Measurements from ENCODE around the gene PRKAR1B.

The PRKAR1B gene

GRCh38 chr7:586494-586893, 140.6 kb downstream of the PRKAR1B start:
- H2AFZ ChIP-seq (ENCODE audit: low read length), result no peak overlapping the region
- no peaks in the 10 kb centered on the region for H3K4me1 ChIP-seq (ENCODE audit: insufficient read depth, low read length, poor library complexity, severe bottlenecking)
- H3F3A ChIP-seq (ENCODE audit: low read depth), result no peaks in the 10 kb centered on the region
- H4K20me1 ChIP-seq (ENCODE audit: insufficient read depth, low read length, poor library complexity, severe bottlenecking), result no peaks in the 10 kb centered on the region
- H3K4me3 ChIP-seq (ENCODE audit: low read length, poor library complexity, severe bottlenecking), result no peak overlapping the region
- TF ChIP-seq CTCF (conservative IDR thresholded peaks at IDR 0.05; ENCODE audit: low read length), result no peak
- TF ChIP-seq EZH2phosphoT487 (IDR thresholded peaks at IDR 0.05; ENCODE audit: borderline replicate concordance), result no peak
- H3K9ac ChIP-seq (ENCODE audit: low read depth, low read length, poor library complexity, severe bottlenecking), result no peak overlapping the region
- H3K27me3 ChIP-seq (ENCODE audit: insufficient read depth, low read length, poor library complexity, severe bottlenecking), result no peaks in the 10 kb centered on the region
- H3K36me3 ChIP-seq (ENCODE audit: insufficient read depth, low read length), result no peaks in the 10 kb centered on the region
- H3K9me2 ChIP-seq (replicated peaks; ENCODE audit: low read depth, low read length), result no peaks in the 10 kb centered on the region
- no peak overlapping the region for H3K4me2 ChIP-seq (ENCODE audit: low read depth, low read length, poor library complexity, severe bottlenecking)
- H3K79me2 ChIP-seq (ENCODE audit: insufficient read depth, low read length), result no peaks in the 10 kb centered on the region
- H3K9me3 ChIP-seq (ENCODE audit: insufficient read depth, low read depth, low read length), result no peaks in the 10 kb centered on the region; the same call in 1 of the 2 replicates

GRCh38 chr7:585873-586272, 141.2 kb downstream of the PRKAR1B start:
- TF ChIP-seq CTCF (conservative IDR thresholded peaks at IDR 0.05; ENCODE audit: low read length) (no peak), EZH2phosphoT487 (IDR thresholded peaks at IDR 0.05; ENCODE audit: borderline replicate concordance) (no peak)
- no peak overlapping the region for H2AFZ ChIP-seq (ENCODE audit: low read length)
- no peaks in the 10 kb centered on the region for H3K36me3 ChIP-seq (ENCODE audit: insufficient read depth, low read length)

GRCh38 chr7:585229-585711, 141.8 kb downstream of the PRKAR1B start:
- TF ChIP-seq CTCF (conservative IDR thresholded peaks at IDR 0.05; ENCODE audit: low read length) (no peak), EZH2phosphoT487 (IDR thresholded peaks at IDR 0.05; ENCODE audit: borderline replicate concordance) (no peak)
- no peaks in the 10 kb centered on the region for H4K20me1 ChIP-seq (ENCODE audit: insufficient read depth, low read length, poor library complexity, severe bottlenecking)
- H3K4me2 ChIP-seq (ENCODE audit: low read depth, low read length, poor library complexity, severe bottlenecking), result no peak overlapping the region
- H3K27me3 ChIP-seq (ENCODE audit: insufficient read depth, low read length, poor library complexity, severe bottlenecking), result no peaks in the 10 kb centered on the region
- no peaks in the 10 kb centered on the region for H3F3A ChIP-seq (ENCODE audit: low read depth)
- no peaks in the 10 kb centered on the region for H3K4me1 ChIP-seq (ENCODE audit: insufficient read depth, low read length, poor library complexity, severe bottlenecking)
- H3K9me3 ChIP-seq (ENCODE audit: insufficient read depth, low read depth, low read length), result no peaks in the 10 kb centered on the region; the same call in 1 of the 2 replicates
- H3K36me3 ChIP-seq (ENCODE audit: insufficient read depth, low read length), result no peaks in the 10 kb centered on the region
- H3K9me2 ChIP-seq (replicated peaks; ENCODE audit: low read depth, low read length), result no peaks in the 10 kb centered on the region
- no peaks in the 10 kb centered on the region for H3K79me2 ChIP-seq (ENCODE audit: insufficient read depth, low read length)
- H3K9ac ChIP-seq (ENCODE audit: low read depth, low read length, poor library complexity, severe bottlenecking), result no peak overlapping the region
- H3K4me3 ChIP-seq (ENCODE audit: low read length, poor library complexity, severe bottlenecking), result no peak overlapping the region
- H2AFZ ChIP-seq (ENCODE audit: low read length), result no peak overlapping the region

More at GRCh38 chr7:585873-586272, 141.2 kb downstream of the PRKAR1B start:
- H3K9ac ChIP-seq (ENCODE audit: low read depth, low read length, poor library complexity, severe bottlenecking), result no peak overlapping the region
- H4K20me1 ChIP-seq (ENCODE audit: insufficient read depth, low read length, poor library complexity, severe bottlenecking), result no peaks in the 10 kb centered on the region
- no peaks in the 10 kb centered on the region for H3K79me2 ChIP-seq (ENCODE audit: insufficient read depth, low read length)
- H3K9me3 ChIP-seq (ENCODE audit: insufficient read depth, low read depth, low read length), result no peaks in the 10 kb centered on the region; the same call in 1 of the 2 replicates
- H3F3A ChIP-seq (ENCODE audit: low read depth), result no peaks in the 10 kb centered on the region
- no peak overlapping the region for H3K4me3 ChIP-seq (ENCODE audit: low read length, poor library complexity, severe bottlenecking)
- no peaks in the 10 kb centered on the region for H3K4me1 ChIP-seq (ENCODE audit: insufficient read depth, low read length, poor library complexity, severe bottlenecking)
- no peak overlapping the region for H3K4me2 ChIP-seq (ENCODE audit: low read depth, low read length, poor library complexity, severe bottlenecking)
- H3K27me3 ChIP-seq (ENCODE audit: insufficient read depth, low read length, poor library complexity, severe bottlenecking), result no peaks in the 10 kb centered on the region
- H3K9me2 ChIP-seq (replicated peaks; ENCODE audit: low read depth, low read length), result no peaks in the 10 kb centered on the region

Data from Loucy (cell line).